CD8-positive, alpha-beta memory T cell (primary cell): Measurements from ENCODE around the gene AGPAT3. TPM values are rescaled to one million over a fixed set of nuclear protein-coding genes. Genes with fewer than 3 reads are reported as not detected.

Experiments
- CTCF ChIA-PET: fragments of 350-600 bp; sonication (Branson Sonifier 250); formaldehyde crosslinking; loops from one replicate; lab custom pipeline; 2021; ENCODE audit warnings: antibody characterized with exemption; lab: Charles Lee
- POLR2A ChIA-PET: fragments of 350-600 bp; sonication (Branson Sonifier 250); formaldehyde crosslinking; loops from one replicate; lab custom pipeline; 2021; ENCODE audit warnings: antibody characterized with exemption; lab: Charles Lee
- DNase-seq, 5 donors: peaks; one replicate each; pipeline versions ENCODE4 v3.0.0 to v3.0.0-alpha.2; 2020 to 2022; ENCODE audit warnings: mixed read lengths in 1 of 5
- H3K27ac ChIP-seq: one replicate; pipeline ENCODE4 v1.7.0; 2013; ENCODE audit warnings: low read depth, mild to moderate bottlenecking, low read length, moderate library complexity
- H3K27me3 ChIP-seq: 2 replicates; pipeline ENCODE4 v1.7.0; 2013; ENCODE audit warnings: low read length, mild to moderate bottlenecking; ENCODE audit not compliant: insufficient read depth, poor library complexity, severe bottlenecking
- H3K36me3 ChIP-seq: 2 replicates; pipeline ENCODE4 v1.7.0; 2013; ENCODE audit warnings: mild to moderate bottlenecking, low read length, moderate library complexity; ENCODE audit not compliant: insufficient read depth
- H3K4me1 ChIP-seq: 2 replicates; pipeline ENCODE4 v1.7.0; 2013; ENCODE audit warnings: mild to moderate bottlenecking, low read length, moderate library complexity; ENCODE audit not compliant: insufficient read depth
- H3K4me3 ChIP-seq: 2 replicates; pipeline ENCODE4 v1.7.0; 2013; ENCODE audit warnings: mild to moderate bottlenecking, low read length
- H3K9me3 ChIP-seq: 2 replicates; pipeline ENCODE4 v1.7.0; 2013; ENCODE audit warnings: mild to moderate bottlenecking, low read length
- H3K27ac Mint-ChIP-seq, 8 donors: one replicate each; pipeline ENCODE4 v1.8.0; 2020 to 2021; ENCODE audit warnings: mixed read lengths in 8 of 8, mild to moderate bottlenecking in 6 of 8, inconsistent platforms in 3 of 8, moderate library complexity in 3 of 8
- H3K27me3 Mint-ChIP-seq, 2 donors: one replicate each; pipeline ENCODE4 v1.8.0; 2020 to 2021; ENCODE audit warnings: mixed read lengths in 2 of 2, mild to moderate bottlenecking in 1 of 2, moderate library complexity in 1 of 2
- H3K36me3 Mint-ChIP-seq, 3 donors: one replicate each; pipeline ENCODE4 v1.8.0; 2020 to 2021; ENCODE audit warnings: mixed read lengths in 3 of 3, inconsistent platforms in 1 of 3, mild to moderate bottlenecking in 1 of 3
- H3K4me1 Mint-ChIP-seq, 3 donors: one replicate each; pipeline ENCODE4 v1.8.0; 2020 to 2021; ENCODE audit warnings: mixed read lengths in 3 of 3, inconsistent platforms in 1 of 3, mild to moderate bottlenecking in 1 of 3
- H3K4me3 Mint-ChIP-seq, 7 donors: one replicate each; pipeline ENCODE4 v1.8.0; 2020 to 2021; ENCODE audit warnings: mixed read lengths in 7 of 7, mild to moderate bottlenecking in 6 of 7, moderate library complexity in 4 of 7, inconsistent platforms in 2 of 7
- H3K9me3 Mint-ChIP-seq, 5 donors: one replicate each; pipeline ENCODE4 v1.8.0; 2020 to 2022; ENCODE audit warnings: mixed read lengths in 5 of 5, mild to moderate bottlenecking in 3 of 5, moderate library complexity in 2 of 5, inconsistent platforms in 1 of 5
- polyA plus RNA-seq: library from polyadenylated mRNA; unstranded; fragments of 300-500 nt; fragmentation: Illumina TruSeq; gene quantifications from one replicate; pipeline ENCODE4 v1.2.3, GENCODE V29; 2021
- total RNA-seq, 2 experiments: library from RNA; stranded (reverse); gene quantifications; one replicate each; pipeline ENCODE4 v1.2.3, GENCODE V29; 2021

The AGPAT3 gene
- total and polyA plus RNA-seq, 3 experiments from 2014 or later: 15.9 to 69.3 (median 66.5) TPM

DNA sequence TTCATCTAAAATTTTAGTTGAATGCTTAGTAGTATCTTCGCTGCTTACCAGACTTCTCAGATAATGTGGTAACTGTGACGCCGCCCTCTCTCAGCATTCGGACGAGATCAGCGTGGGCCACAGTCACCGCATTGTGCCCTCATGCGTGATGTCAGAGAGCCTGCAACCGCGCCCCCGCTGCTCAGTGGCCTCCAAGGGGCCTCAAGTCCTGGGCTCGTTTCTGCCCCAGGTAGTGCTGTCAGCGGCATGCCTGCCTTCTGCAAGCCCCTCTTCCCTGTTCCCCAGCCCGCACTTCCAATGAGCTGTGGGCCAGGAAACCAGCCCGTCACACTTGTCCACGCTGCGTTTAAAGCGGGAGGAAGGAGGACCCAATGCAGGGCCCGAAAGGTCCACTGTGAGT, 85.5 kb downstream of the AGPAT3 start:
- Mint-ChIP-seq H3K27me3 (no peaks in the 10 kb centered on the region), H3K4me3 (no peak overlapping the region), H3K36me3 (peaks cover 15 to 48% (median 17%) of the 10 kb centered on the region in 3 donors), H3K9me3 (peaks cover 0 to 7% (median 2%) of the 10 kb centered on the region in 5 donors), H3K27ac (peak overlapping the region in 1 of 8 donors; percentile 8), H3K4me1 (peaks cover 17 to 36% (median 17%) of the 10 kb centered on the region in 3 donors)
- no peaks in the 10 kb centered on the region for H3K36me3 ChIP-seq
- no peak overlapping the region for H3K4me3 ChIP-seq
- H3K27me3 ChIP-seq: no peaks in the 10 kb centered on the region
- peak in 1 of 5 donors; percentile 39 for DNase-seq
- H3K4me1 ChIP-seq: peaks cover 11% of the 10 kb centered on the region
- H3K9me3 ChIP-seq: no peaks in the 10 kb centered on the region
- ChIA-PET POLR2A (no interaction called here), CTCF (no interaction called here)
- no peak overlapping the region for H3K27ac ChIP-seq

DNA sequence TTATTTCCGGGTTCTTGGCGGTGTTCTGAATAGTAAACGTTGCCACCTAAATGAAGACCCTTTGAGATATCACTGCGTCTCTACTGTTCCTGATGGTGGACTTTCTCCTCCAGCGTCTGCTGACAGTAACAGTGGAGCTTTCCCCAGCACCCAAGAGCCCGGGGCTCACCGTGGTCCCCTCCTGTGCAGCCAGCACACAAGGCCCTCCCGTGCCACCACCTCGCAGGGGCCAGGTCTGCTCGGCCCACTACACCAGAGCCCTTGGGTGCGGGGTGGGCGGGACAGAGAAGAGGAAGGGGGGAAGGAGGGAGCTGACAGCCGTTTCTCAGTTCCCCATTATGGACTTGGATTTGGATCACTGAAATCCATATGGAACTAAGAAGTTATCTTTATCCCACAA, 85.9 kb downstream of the AGPAT3 start:
- CTCF ChIA-PET: no interaction called here
- Mint-ChIP-seq H3K27ac (no peak overlapping the region), H3K9me3 (peaks cover 0 to 7% (median 2%) of the 10 kb centered on the region in 5 donors), H3K36me3 (peaks cover 15 to 47% (median 17%) of the 10 kb centered on the region in 3 donors), H3K27me3 (no peaks in the 10 kb centered on the region), H3K4me1 (peaks cover 17 to 37% (median 17%) of the 10 kb centered on the region in 3 donors), H3K4me3 (no peak overlapping the region)
- POLR2A ChIA-PET: no interaction called here
- Histone ChIP-seq H3K27me3 (no peaks in the 10 kb centered on the region), H3K9me3 (no peaks in the 10 kb centered on the region), H3K27ac (no peak overlapping the region), H3K4me1 (peaks cover 11% of the 10 kb centered on the region), H3K36me3 (no peaks in the 10 kb centered on the region), H3K4me3 (no peak overlapping the region)
- DNase-seq: peak in 1 of 5 donors; percentile 38

GRCh38 chr21:43951911-43952703, 87.1 kb downstream of the AGPAT3 start:
- no peaks in the 10 kb centered on the region for H3K36me3 ChIP-seq
- peaks cover 15 to 41% (median 17%) of the 10 kb centered on the region in 3 donors for H3K36me3 Mint-ChIP-seq
- no peak overlapping the region for H3K27ac ChIP-seq
- H3K27me3 Mint-ChIP-seq: no peaks in the 10 kb centered on the region
- no peak overlapping the region for H3K4me3 Mint-ChIP-seq
- CTCF ChIA-PET: no interaction called here
- no peak overlapping the region for H3K27ac Mint-ChIP-seq
- H3K9me3 ChIP-seq: no peaks in the 10 kb centered on the region
- DNase-seq: peak in 1 of 5 donors; percentile 37
- H3K9me3 Mint-ChIP-seq: peaks cover 0 to 7% (median 2%) of the 10 kb centered on the region in 5 donors
- H3K4me3 ChIP-seq: no peak overlapping the region
- H3K4me1 ChIP-seq: peaks cover 11% of the 10 kb centered on the region
- peaks cover 17 to 45% (median 19%) of the 10 kb centered on the region in 3 donors for H3K4me1 Mint-ChIP-seq
- H3K27me3 ChIP-seq: no peaks in the 10 kb centered on the region
- POLR2A ChIA-PET: no interaction called here

- DNase-seq: peak in 1 of 5 donors; percentile 26
- H3K36me3 Mint-ChIP-seq: peaks cover 15 to 34% (median 17%) of the 10 kb centered on the region in 3 donors
- ChIA-PET CTCF (interaction anchor here (1.4 kb wide), 1 partner anchor 14 kb away, joined by 5 read pairs; no protein-coding TSS in a partner anchor), POLR2A (no interaction called here)
- H3K4me1 Mint-ChIP-seq: peaks cover 17 to 45% (median 19%) of the 10 kb centered on the region in 3 donors
- H3K4me1 ChIP-seq: peaks cover 19% of the 10 kb centered on the region
- no peaks in the 10 kb centered on the region for H3K27me3 ChIP-seq
- no peak overlapping the region for H3K27ac ChIP-seq
- no peaks in the 10 kb centered on the region for H3K27me3 Mint-ChIP-seq
- H3K27ac Mint-ChIP-seq: peak overlapping the region in 1 of 8 donors; percentile 10
- H3K9me3 ChIP-seq: no peaks in the 10 kb centered on the region
- H3K4me3 Mint-ChIP-seq: no peak overlapping the region
- H3K36me3 ChIP-seq: no peaks in the 10 kb centered on the region
- peaks cover 0 to 7% (median 2%) of the 10 kb centered on the region in 5 donors for H3K9me3 Mint-ChIP-seq
- H3K4me3 ChIP-seq: no peak overlapping the region
Observed at GRCh38 chr21:43953021-43953420, 88.0 kb downstream of the AGPAT3 start.

DNA sequence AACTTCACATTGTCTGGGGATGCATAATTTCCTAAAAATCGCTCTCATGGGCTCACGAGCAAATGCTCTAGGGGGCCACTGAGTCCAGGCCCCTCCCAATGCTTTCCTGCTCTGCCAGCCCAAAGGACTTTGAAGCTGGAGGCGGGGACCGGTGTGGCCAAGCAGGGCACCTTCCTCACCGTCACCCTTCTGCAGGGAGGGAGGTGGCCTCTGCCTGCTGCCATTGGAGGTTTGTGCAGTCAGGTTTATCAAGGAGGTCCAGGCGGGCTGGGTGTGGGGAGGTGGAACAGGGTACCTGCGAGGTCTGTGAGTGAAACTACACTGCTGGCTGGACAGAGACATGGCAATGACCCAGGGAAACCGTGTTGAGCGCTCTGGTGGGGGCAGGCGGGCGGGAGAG, 89.0 kb downstream of the AGPAT3 start:
- CTCF ChIA-PET: interaction anchor here (1.4 kb wide), 1 partner anchor 15 kb away, joined by 5 read pairs; no protein-coding TSS in a partner anchor
- Histone ChIP-seq H3K9me3 (no peaks in the 10 kb centered on the region), H3K27ac (no peak overlapping the region), H3K36me3 (no peaks in the 10 kb centered on the region), H3K27me3 (no peaks in the 10 kb centered on the region), H3K4me1 (peaks cover 20% of the 10 kb centered on the region), H3K4me3 (no peak overlapping the region)
- DNase-seq: peak in 1 of 5 donors; percentile 32
- Mint-ChIP-seq H3K27me3 (no peaks in the 10 kb centered on the region), H3K27ac (no peak overlapping the region), H3K4me1 (peaks cover 14 to 42% (median 15%) of the 10 kb centered on the region in 3 donors), H3K36me3 (peaks cover 7 to 28% (median 10%) of the 10 kb centered on the region in 3 donors), H3K9me3 (peaks cover 0 to 4% (median 2%) of the 10 kb centered on the region in 5 donors), H3K4me3 (no peak overlapping the region)
- POLR2A ChIA-PET: interaction anchor here (1.1 kb wide), 1 partner anchor 14 kb away, joined by 3 read pairs; no protein-coding TSS in a partner anchor

GRCh38 chr21:43954896-43955295, 89.9 kb downstream of the AGPAT3 start:
- peaks cover under 1 to 23% (median 2%) of the 10 kb centered on the region in 3 donors for H3K36me3 Mint-ChIP-seq
- Histone ChIP-seq H3K27me3 (no peaks in the 10 kb centered on the region), H3K36me3 (peaks cover 2% of the 10 kb centered on the region), H3K4me1 (peaks cover 13% of the 10 kb centered on the region), H3K9me3 (no peaks in the 10 kb centered on the region), H3K4me3 (no peak overlapping the region), H3K27ac (no peak overlapping the region)
- no peaks in the 10 kb centered on the region for H3K9me3 Mint-ChIP-seq
- POLR2A ChIA-PET: interaction anchor here (1.1 kb wide), 1 partner anchor 14 kb away, joined by 3 read pairs; no protein-coding TSS in a partner anchor
- peaks cover 5 to 34% (median 6%) of the 10 kb centered on the region in 3 donors for H3K4me1 Mint-ChIP-seq
- H3K27ac Mint-ChIP-seq: no peak overlapping the region
- H3K4me3 Mint-ChIP-seq: no peak overlapping the region
- CTCF ChIA-PET: no interaction called here
- DNase-seq: no peak
- H3K27me3 Mint-ChIP-seq: no peaks in the 10 kb centered on the region

DNA sequence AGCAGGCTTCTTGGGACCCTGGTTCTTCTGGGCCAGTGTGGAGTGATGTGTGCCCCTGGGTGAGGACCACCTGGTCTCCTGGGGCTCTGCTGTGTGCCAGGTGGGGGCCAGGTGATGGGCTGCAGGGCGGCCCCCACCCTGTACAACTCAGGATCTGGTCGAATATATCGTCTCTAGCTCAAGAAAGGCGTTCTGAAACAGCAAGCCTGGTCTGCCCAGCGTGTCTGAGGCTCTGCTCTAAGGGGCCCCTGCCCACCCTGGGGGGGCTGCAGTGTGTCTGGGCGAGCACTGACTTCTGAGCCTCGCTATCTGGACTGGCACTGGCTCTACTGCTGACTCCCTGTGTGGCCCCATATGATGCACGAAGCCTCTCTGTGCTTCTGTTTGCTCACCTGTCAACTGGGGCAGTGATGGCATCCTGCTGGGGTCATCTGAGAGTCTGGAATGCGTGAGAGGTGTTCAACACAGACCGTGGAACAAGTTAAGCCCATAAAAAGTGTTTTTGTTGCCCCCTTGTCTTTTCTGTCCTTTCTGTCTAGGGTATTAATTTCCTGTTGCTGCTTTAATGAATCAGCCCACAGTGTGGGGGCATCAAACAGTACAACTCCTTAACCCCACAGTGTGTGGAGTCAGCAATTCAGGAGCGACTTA, 91.1 kb downstream of the AGPAT3 start:
- ChIA-PET CTCF (no interaction called here), POLR2A (no interaction called here)
- peaks cover 10% of the 10 kb centered on the region for H3K4me1 ChIP-seq
- no peak overlapping the region for H3K27ac ChIP-seq
- no peaks in the 10 kb centered on the region for H3K27me3 Mint-ChIP-seq
- H3K36me3 ChIP-seq: peaks cover 10% of the 10 kb centered on the region
- H3K27ac Mint-ChIP-seq: peak overlapping the region in 2 of 8 donors; percentile 50 to 83
- peaks cover 6 to 28% (median 9%) of the 10 kb centered on the region in 3 donors for H3K4me1 Mint-ChIP-seq
- DNase-seq: peak in 1 of 5 donors; percentile 27
- no peaks in the 10 kb centered on the region for H3K27me3 ChIP-seq
- H3K9me3 ChIP-seq: no peaks in the 10 kb centered on the region
- H3K36me3 Mint-ChIP-seq: peaks cover 0 to 30% (median 6%) of the 10 kb centered on the region in 3 donors
- H3K9me3 Mint-ChIP-seq: no peaks in the 10 kb centered on the region
- no peak overlapping the region for H3K4me3 ChIP-seq
- H3K4me3 Mint-ChIP-seq: no peak overlapping the region
